ENCODE data around the gene LILRB2.
"Not testable (repeated sequence)": the region's sequence is repeated elsewhere in the genome, so short reads cannot be mapped to it uniquely, and the experiment has no call there.

Gene LILRB2

GRCh38 chr19:54271587-54271986 is 9.3 kb downstream of the LILRB2 start:
- DNase-seq, result not testable (repeated sequence)

GRCh38 chr19:54271106-54271505 is 9.8 kb downstream of the LILRB2 start:
- DNase-seq, result no peak

GRCh38 chr19:54268936-54269335 is 12.0 kb downstream of the LILRB2 start:
- no peak for DNase-seq

GRCh38 chr19:54266133-54266532 is 14.8 kb downstream of the LILRB2 start:
- DNase-seq, result no peak

GRCh38 chr19:54262470-54262869 is 18.4 kb downstream of the LILRB2 start:
- no peak for DNase-seq

GRCh38 chr19:54262066-54262465 is 18.8 kb downstream of the LILRB2 start:
- DNase-seq, result no peak

GRCh38 chr19:54257116-54257480 is 23.8 kb downstream of the LILRB2 start, which contains the start of gene LILRB5:
LILRB5 (minus strand) TSS chr19:54257273; CDS start chr19:54257193, 80 bp downstream.
- no peak for DNase-seq

- DNase-seq, result no peak
Measured at GRCh38 chr19:54256250-54257115, 24.4 kb downstream of the LILRB2 start.

GRCh38 chr19:54255105-54255775 is 25.7 kb downstream of the LILRB2 start:
- no peak for DNase-seq

- no peak for DNase-seq
Measured at GRCh38 chr19:54254195-54254906, 26.6 kb downstream of the LILRB2 start.

GRCh38 chr19:54253331-54254194 is 27.3 kb downstream of the LILRB2 start:
- DNase-seq, result no peak

- DNase-seq, result no peak
Measured at GRCh38 chr19:54252845-54253244, 28.1 kb downstream of the LILRB2 start.

- no peak for DNase-seq
Measured at GRCh38 chr19:54252243-54252642, 28.7 kb downstream of the LILRB2 start.

- DNase-seq, result no peak
Measured at GRCh38 chr19:54248016-54248601, 32.8 kb downstream of the LILRB2 start.

GRCh38 chr19:54247106-54247930 is 33.6 kb downstream of the LILRB2 start:
- no peak for DNase-seq

GRCh38 chr19:54245936-54246335 is 35.0 kb downstream of the LILRB2 start:
- DNase-seq, result no peak

GRCh38 chr19:54243809-54244208 is 37.1 kb downstream of the LILRB2 start:
- DNase-seq, result not testable (repeated sequence)

- not testable (repeated sequence) for DNase-seq
Measured at GRCh38 chr19:54242646-54243045, 38.3 kb downstream of the LILRB2 start, which contains the start of gene LILRA6. LILRA6 (minus strand) TSS chr19:54242790.

- DNase-seq, result not testable (repeated sequence)
Measured at GRCh38 chr19:54242234-54242633, 38.7 kb downstream of the LILRB2 start.

GRCh38 chr19:54240372-54241336 is 40.3 kb downstream of the LILRB2 start:
- not testable (repeated sequence) for DNase-seq
